ENCODE measurements around the gene AIG1.

AIG1 gene

GRCh38 chr6:143376861-143377260 is 316.2 kb downstream of the AIG1 start:
- Histone ChIP-seq H3K4me3 (no peak overlapping the region), H3K27ac (no peak overlapping the region)
- DNase-seq (ENCODE audit: low spot score) = no peak
- TF ChIP-seq CTCF (IDR thresholded peaks at IDR 0.05) = no peak

GRCh38 chr6:143385636-143386035 is 324.9 kb downstream of the AIG1 start:
- no peak for TF ChIP-seq CTCF (IDR thresholded peaks at IDR 0.05)
- no peak overlapping the region for H3K4me3 ChIP-seq
- DNase-seq (ENCODE audit: low spot score) = no peak
- no peak overlapping the region for H3K27ac ChIP-seq

- no peak overlapping the region for H3K27ac ChIP-seq
- no peak for DNase-seq (ENCODE audit: low spot score)
- no peak for TF ChIP-seq CTCF (IDR thresholded peaks at IDR 0.05)
- no peak overlapping the region for H3K4me3 ChIP-seq
Observed at GRCh38 chr6:143390278-143390677, 329.6 kb downstream of the AIG1 start.

Measured in coronary artery (tissue), 2 donors.